Endothelial cell (in vitro differentiated cells): ENCODE measurements around the gene TMBIM1. TPM values are rescaled to one million over a fixed set of nuclear protein-coding genes. Genes with fewer than 3 reads are reported as not detected.
A peak's percentile ranks its signal among the peaks of the same experiment; 100 is the strongest.

ENCODE experiments used
- DNase-seq: peaks from one replicate; pipeline ENCODE4 v3.0.0; 2021; ENCODE audit warnings: low spot score
- H3K27ac Mint-ChIP-seq: one replicate; pipeline ENCODE4 v1.8.0; 2021; ENCODE audit warnings: mixed read lengths, inconsistent platforms; ENCODE audit not compliant: unreplicated experiment
- H3K27me3 Mint-ChIP-seq: one replicate; pipeline ENCODE4 v1.8.0; 2021; ENCODE audit warnings: mild to moderate bottlenecking, moderate library complexity, mixed read lengths, inconsistent platforms; ENCODE audit not compliant: unreplicated experiment
- H3K36me3 Mint-ChIP-seq: one replicate; pipeline ENCODE4 v1.8.0; 2021; ENCODE audit warnings: mild to moderate bottlenecking, low read depth, mixed read lengths, inconsistent platforms; ENCODE audit not compliant: unreplicated experiment
- H3K4me1 Mint-ChIP-seq: one replicate; pipeline ENCODE4 v1.8.0; 2021; ENCODE audit warnings: mild to moderate bottlenecking, mixed read lengths, inconsistent platforms; ENCODE audit not compliant: unreplicated experiment
- H3K4me3 Mint-ChIP-seq: one replicate; pipeline ENCODE4 v1.8.0; 2021; ENCODE audit warnings: mild to moderate bottlenecking, mixed read lengths, inconsistent platforms; ENCODE audit not compliant: unreplicated experiment
- H3K9me3 Mint-ChIP-seq: one replicate; pipeline ENCODE4 v1.8.0; 2021; ENCODE audit warnings: mixed read lengths, inconsistent platforms; ENCODE audit not compliant: unreplicated experiment
- total RNA-seq: library from RNA; stranded (reverse); fragmentation: NEBNext Ultra II Directional; extraction: Animal tissue kit (Norgen Biotek cat#: 25700); gene quantifications from one replicate; pipeline ENCODE4 v1.2.1, GENCODE V29; 2021; ENCODE audit not compliant: unreplicated experiment
- TF ChIP-seq, protein P1 (sequence below): fragments of 200-600 bp; sonication (generic); IDR thresholded peaks from one replicate; pipeline ENCODE4 v1.5.0; 2021; ENCODE audit warnings: antibody characterized with exemption; ENCODE audit not compliant: unreplicated experiment

The TMBIM1 gene
- total RNA-seq, 1 donor from 2014 or later: 78.5 TPM

DNA sequence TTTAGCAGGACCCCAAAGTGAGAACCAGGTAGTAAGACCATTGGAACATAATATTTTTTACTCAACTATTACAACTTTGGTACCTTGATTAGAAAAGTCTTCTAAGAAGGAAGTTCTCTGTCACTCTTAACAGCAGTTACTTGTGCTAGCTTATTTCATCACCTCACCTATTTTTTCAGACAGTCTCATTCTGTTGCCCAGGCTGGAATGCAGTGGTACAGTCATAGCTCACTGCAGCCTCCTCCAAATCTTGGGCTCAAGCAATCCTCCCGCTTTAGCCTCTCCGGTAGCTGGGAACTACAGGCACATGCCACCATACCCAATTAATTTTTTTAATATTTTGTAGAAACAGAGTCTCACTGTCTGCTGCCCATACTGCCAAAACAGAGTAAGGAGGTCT lies 57.3 kb downstream of the TMBIM1 start:
- Mint-ChIP-seq H3K27me3 (no peaks in the 10 kb centered on the region), H3K9me3 (no peaks in the 10 kb centered on the region), H3K36me3 (peaks cover 63% of the 10 kb centered on the region), H3K4me1 (no peaks in the 10 kb centered on the region), H3K4me3 (no peak overlapping the region), H3K27ac (peak overlapping the region; percentile 42)
- DNase-seq: no peak
- TF ChIP-seq, protein P1, sequence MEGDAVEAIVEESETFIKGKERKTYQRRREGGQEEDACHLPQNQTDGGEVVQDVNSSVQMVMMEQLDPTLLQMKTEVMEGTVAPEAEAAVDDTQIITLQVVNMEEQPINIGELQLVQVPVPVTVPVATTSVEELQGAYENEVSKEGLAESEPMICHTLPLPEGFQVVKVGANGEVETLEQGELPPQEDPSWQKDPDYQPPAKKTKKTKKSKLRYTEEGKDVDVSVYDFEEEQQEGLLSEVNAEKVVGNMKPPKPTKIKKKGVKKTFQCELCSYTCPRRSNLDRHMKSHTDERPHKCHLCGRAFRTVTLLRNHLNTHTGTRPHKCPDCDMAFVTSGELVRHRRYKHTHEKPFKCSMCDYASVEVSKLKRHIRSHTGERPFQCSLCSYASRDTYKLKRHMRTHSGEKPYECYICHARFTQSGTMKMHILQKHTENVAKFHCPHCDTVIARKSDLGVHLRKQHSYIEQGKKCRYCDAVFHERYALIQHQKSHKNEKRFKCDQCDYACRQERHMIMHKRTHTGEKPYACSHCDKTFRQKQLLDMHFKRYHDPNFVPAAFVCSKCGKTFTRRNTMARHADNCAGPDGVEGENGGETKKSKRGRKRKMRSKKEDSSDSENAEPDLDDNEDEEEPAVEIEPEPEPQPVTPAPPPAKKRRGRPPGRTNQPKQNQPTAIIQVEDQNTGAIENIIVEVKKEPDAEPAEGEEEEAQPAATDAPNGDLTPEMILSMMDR: no peak

DNA sequence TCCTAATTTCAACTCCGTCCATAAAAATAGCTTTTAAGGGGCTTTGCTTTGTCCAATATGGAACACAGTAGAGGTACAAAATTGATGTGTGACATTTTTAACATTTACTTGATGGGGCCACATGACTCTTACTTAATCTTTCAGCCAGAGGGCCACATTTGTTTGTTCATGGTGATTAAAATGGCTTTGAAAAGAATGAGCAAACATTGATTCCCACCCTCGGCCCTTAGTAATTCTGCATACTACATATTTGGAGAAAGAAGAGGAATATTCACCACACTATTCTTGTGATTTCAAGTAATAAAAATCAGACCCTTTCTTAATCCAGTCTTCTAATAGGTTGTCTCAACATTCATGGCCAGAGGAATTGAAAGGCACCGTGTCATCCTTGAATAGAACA lies 57.8 kb downstream of the TMBIM1 start:
- Mint-ChIP-seq H3K9me3 (no peaks in the 10 kb centered on the region), H3K27ac (no peak overlapping the region), H3K4me3 (no peak overlapping the region), H3K36me3 (peaks cover 63% of the 10 kb centered on the region), H3K27me3 (no peaks in the 10 kb centered on the region), H3K4me1 (no peaks in the 10 kb centered on the region)
- DNase-seq: no peak
- TF ChIP-seq, protein P1: no peak

DNA sequence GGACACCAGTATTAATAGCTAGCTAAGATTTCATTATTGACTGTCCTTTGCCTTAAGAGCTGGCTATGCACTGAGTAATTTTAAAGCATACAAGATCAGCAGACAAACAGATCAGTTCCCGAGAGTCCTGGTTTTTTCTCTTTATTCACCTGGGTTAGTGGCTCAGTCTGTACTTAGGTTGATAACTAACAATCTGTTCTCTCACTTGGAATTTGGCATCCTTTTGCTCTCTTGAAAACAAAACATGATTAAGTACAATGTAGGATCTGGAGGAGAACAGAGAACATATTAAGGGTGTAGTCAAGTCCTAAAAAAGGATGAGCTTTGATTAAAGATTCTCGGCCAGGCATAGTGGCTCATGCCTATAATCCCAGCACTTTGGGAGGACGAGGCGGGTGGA lies 58.8 kb downstream of the TMBIM1 start:
- H3K27me3 Mint-ChIP-seq: no peaks in the 10 kb centered on the region
- TF ChIP-seq, protein P1: no peak
- H3K9me3 Mint-ChIP-seq: no peaks in the 10 kb centered on the region
- peaks cover 62% of the 10 kb centered on the region for H3K36me3 Mint-ChIP-seq
- H3K4me1 Mint-ChIP-seq: peaks cover 4% of the 10 kb centered on the region
- H3K27ac Mint-ChIP-seq: no peak overlapping the region
- no peak for DNase-seq
- H3K4me3 Mint-ChIP-seq: no peak overlapping the region

DNA sequence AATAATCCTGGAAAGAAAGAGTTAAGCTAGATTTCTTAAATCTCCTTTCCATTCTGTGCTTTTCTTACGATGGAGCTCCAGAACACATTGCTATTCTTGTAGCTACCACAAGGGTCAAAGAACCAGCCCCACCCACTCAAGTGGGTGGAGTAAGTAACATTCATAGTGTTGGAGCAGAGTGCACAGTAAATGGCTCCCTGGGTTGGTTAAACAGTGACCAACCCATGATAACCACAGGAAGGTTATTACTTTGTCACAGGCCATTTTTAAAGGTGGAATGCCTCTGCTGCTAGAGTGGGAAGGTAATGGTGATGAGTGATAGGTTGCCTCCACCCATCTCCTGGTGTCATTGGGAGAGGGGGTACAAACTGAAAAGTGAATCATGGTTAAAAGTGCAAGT lies 61.4 kb downstream of the TMBIM1 start:
- Mint-ChIP-seq H3K27me3 (no peaks in the 10 kb centered on the region), H3K4me1 (peaks cover 5% of the 10 kb centered on the region), H3K9me3 (no peaks in the 10 kb centered on the region), H3K4me3 (peak overlapping the region; percentile 74), H3K36me3 (peaks cover 60% of the 10 kb centered on the region), H3K27ac (no peak overlapping the region)
- no peak for DNase-seq
- TF ChIP-seq, protein P1: peak; percentile 54

DNA sequence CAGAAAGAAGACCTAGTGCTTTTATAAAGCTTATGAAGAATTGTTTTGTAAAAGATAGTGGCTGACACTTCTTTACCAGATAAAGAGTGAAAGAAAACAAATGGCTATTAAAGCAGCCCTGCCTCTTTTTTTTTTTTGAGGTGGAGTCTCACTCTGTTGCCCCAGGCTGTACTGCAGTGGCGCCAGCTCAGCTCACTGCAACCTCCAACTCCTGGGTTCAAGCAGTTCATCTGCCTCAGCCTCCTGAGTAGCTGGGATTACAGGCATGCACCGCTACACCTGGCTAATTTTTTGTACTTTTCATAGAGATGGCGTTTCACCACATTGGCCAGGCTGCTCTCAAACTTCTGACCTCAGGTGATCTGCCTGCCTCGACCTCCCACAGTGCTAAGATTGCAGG lies 62.5 kb downstream of the TMBIM1 start:
- Mint-ChIP-seq H3K4me3 (no peak overlapping the region), H3K27ac (no peak overlapping the region), H3K4me1 (peaks cover 8% of the 10 kb centered on the region), H3K9me3 (no peaks in the 10 kb centered on the region), H3K36me3 (peaks cover 63% of the 10 kb centered on the region), H3K27me3 (no peaks in the 10 kb centered on the region)
- DNase-seq: no peak
- TF ChIP-seq, protein P1: no peak
